HFF-Myc (cell line): ENCODE data around the gene FMN2.
"Not testable (repeated sequence)": the region's sequence is repeated elsewhere in the genome, so short reads cannot be mapped to it uniquely, and the experiment has no call there.

ENCODE experiments used
- DNase-seq: peaks from one replicate; pipeline ENCODE4 v3.0.0-alpha.2; 2011; ENCODE audit warnings: low read depth; ENCODE audit errors: extremely low read depth
- H3K4me3 ChIP-seq: replicated peaks from 2 replicates; pipeline ENCODE4 v1.5.1; 2011; ENCODE audit warnings: low read depth, mild to moderate bottlenecking, control low read depth, low read length
- CTCF ChIP-seq: IDR thresholded peaks from 2 replicates; pipeline ENCODE4 v1.5.1; 2012; ENCODE audit warnings: mild to moderate bottlenecking, low read depth, low read length, control low read depth; ENCODE audit errors: missing control alignments

FMN2 gene

GRCh38 chr1:240258910-240259309, 167.2 kb downstream of the FMN2 start:
- DNase-seq: peak; percentile 66
- no peak overlapping the region for H3K4me3 ChIP-seq
- no peak for TF ChIP-seq CTCF

GRCh38 chr1:240264494-240264893, 172.8 kb downstream of the FMN2 start:
- not testable (repeated sequence) for DNase-seq, H3K4me3 ChIP-seq

- H3K4me3 ChIP-seq: no peak overlapping the region
- no peak for DNase-seq
- TF ChIP-seq CTCF: no peak
Measured at GRCh38 chr1:240271081-240271480, 179.4 kb downstream of the FMN2 start.

GRCh38 chr1:240274569-240274968, 182.9 kb downstream of the FMN2 start:
- no peak for TF ChIP-seq CTCF
- H3K4me3 ChIP-seq: no peak overlapping the region

GRCh38 chr1:240275219-240275618, 183.5 kb downstream of the FMN2 start:
- not testable (repeated sequence) for H3K4me3 ChIP-seq, DNase-seq

More at GRCh38 chr1:240274569-240274968, 182.9 kb downstream of the FMN2 start:
- no peak for DNase-seq

- no peak for DNase-seq
- H3K4me3 ChIP-seq: no peak overlapping the region
- no peak for TF ChIP-seq CTCF
Measured at GRCh38 chr1:240278082-240278481, 186.4 kb downstream of the FMN2 start.

GRCh38 chr1:240280560-240281322, 189.1 kb downstream of the FMN2 start:
- DNase-seq: no peak

More at GRCh38 chr1:240280560-240281322, 189.1 kb downstream of the FMN2 start:
- no peak for TF ChIP-seq CTCF
- no peak overlapping the region for H3K4me3 ChIP-seq
